Upper lobe of left lung (tissue), 4 donors: ENCODE measurements around the gene EEF1AKMT3.

Source experiments
- EP300 ChIP-seq, 4 donors: sonication (generic); formaldehyde crosslinking; IDR thresholded peaks; one replicate each; pipeline ENCODE4 v1.5.1; 2017; ENCODE audit warnings: antibody characterized with exemption in 4 of 4, control low read depth in 2 of 4
- POLR2AphosphoS5 ChIP-seq, 2 donors: sonication (generic); formaldehyde crosslinking; IDR thresholded peaks; one replicate each; pipeline ENCODE4 v1.5.1; 2017; ENCODE audit warnings: antibody characterized with exemption in 2 of 2
- TF ChIP-seq, protein P1 (sequence below), 6 experiments: fragments of 450-650 bp in 4 of 6; fragments of 200-600 bp in 2 of 6; sonication (generic) in 2 of 6; IDR thresholded peaks; one replicate each; pipeline ENCODE4 v1.5.1; 2016 to 2019; ENCODE audit warnings: antibody characterized with exemption in 6 of 6

- TF ChIP-seq, protein P1, sequence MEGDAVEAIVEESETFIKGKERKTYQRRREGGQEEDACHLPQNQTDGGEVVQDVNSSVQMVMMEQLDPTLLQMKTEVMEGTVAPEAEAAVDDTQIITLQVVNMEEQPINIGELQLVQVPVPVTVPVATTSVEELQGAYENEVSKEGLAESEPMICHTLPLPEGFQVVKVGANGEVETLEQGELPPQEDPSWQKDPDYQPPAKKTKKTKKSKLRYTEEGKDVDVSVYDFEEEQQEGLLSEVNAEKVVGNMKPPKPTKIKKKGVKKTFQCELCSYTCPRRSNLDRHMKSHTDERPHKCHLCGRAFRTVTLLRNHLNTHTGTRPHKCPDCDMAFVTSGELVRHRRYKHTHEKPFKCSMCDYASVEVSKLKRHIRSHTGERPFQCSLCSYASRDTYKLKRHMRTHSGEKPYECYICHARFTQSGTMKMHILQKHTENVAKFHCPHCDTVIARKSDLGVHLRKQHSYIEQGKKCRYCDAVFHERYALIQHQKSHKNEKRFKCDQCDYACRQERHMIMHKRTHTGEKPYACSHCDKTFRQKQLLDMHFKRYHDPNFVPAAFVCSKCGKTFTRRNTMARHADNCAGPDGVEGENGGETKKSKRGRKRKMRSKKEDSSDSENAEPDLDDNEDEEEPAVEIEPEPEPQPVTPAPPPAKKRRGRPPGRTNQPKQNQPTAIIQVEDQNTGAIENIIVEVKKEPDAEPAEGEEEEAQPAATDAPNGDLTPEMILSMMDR (IDR thresholded peaks at IDR 0.05) = no peak
- no peak for TF ChIP-seq EP300 (IDR thresholded peaks at IDR 0.05)
- TF ChIP-seq POLR2AphosphoS5 (IDR thresholded peaks at IDR 0.05) = no peak
Observed at GRCh38 chr12:57727758-57728395, 44.5 kb upstream of the EEF1AKMT3 start.
